ENCODE results near the gene PALD1. TPM values are rescaled to one million over a fixed set of nuclear protein-coding genes. Genes with fewer than 3 reads are reported as not detected.

Gene PALD1
- total and polyA plus RNA-seq, 3 donors from 2014 or later, result 6.3 to 13.3 (median 8.3) TPM

DNA sequence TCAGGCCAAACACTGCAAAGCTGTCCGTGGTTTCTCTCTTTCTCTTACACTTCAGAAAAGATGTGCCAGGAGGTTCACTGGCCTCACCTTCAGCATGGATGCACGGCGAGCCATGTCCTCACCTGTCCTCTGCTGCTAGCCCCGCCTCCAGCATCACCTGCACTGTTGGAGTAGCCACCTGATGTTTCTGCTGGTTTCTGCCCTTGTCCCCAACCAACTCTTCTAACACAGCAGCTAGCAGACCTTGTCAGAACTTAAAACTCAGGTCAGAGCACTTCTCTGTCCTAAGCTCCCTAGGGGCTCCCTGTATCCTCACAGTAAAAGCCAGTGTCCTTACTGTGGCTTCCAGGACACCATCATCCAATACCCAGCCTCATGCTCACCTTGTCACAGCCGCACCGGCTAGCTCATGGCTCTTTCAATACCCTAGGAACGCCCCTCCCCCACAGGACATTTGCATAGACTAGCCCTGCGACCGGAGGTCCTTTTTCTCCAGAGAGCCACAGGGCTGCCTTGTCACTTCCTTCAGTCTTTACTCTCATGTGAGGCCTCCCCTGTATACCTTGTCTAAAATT, 15.2 kb downstream of the PALD1 start:
- no peak for DNase-seq
- Histone ChIP-seq H3K4me1 (peaks cover 21% of the 10 kb centered on the region), H3K9me3 (no peaks in the 10 kb centered on the region), H3K4me3 (no peak overlapping the region), H3K36me3 (ENCODE audit: low read depth, missing control alignments) (no peaks in the 10 kb centered on the region), H3K27ac (no peak overlapping the region), H3K27me3 (no peaks in the 10 kb centered on the region)
- TF ChIP-seq, protein P1, sequence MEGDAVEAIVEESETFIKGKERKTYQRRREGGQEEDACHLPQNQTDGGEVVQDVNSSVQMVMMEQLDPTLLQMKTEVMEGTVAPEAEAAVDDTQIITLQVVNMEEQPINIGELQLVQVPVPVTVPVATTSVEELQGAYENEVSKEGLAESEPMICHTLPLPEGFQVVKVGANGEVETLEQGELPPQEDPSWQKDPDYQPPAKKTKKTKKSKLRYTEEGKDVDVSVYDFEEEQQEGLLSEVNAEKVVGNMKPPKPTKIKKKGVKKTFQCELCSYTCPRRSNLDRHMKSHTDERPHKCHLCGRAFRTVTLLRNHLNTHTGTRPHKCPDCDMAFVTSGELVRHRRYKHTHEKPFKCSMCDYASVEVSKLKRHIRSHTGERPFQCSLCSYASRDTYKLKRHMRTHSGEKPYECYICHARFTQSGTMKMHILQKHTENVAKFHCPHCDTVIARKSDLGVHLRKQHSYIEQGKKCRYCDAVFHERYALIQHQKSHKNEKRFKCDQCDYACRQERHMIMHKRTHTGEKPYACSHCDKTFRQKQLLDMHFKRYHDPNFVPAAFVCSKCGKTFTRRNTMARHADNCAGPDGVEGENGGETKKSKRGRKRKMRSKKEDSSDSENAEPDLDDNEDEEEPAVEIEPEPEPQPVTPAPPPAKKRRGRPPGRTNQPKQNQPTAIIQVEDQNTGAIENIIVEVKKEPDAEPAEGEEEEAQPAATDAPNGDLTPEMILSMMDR (IDR thresholded peaks at IDR 0.05), result no peak
- TF ChIP-seq POLR2A (IDR thresholded peaks at IDR 0.05), result no peak
- 77% methylated on average over 9 of the region's 9 CpGs for WGBS, 2 donors
- intact Hi-C loops (cut with DNase I; ENCODE audit: low total_unique reads), result no loop called here

DNA sequence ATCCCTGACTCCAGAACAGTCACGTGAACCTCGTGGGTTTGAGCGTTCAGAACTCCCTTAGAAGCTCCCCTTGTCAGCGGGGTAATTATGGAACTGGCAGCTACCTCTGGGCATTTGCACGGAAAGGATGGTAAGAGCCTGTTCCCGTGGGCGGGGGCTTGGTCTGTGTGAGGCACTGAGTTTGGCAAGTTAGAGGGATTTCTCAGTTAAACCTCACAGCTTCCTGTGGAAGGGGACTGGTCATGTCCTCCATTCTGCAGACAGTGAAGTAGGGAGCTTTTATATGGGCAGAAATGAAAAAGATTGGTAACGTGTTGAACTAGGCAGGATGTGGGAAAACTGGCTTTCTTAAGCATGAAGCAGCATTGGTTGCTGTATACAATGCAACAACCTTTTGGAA, 16.0 kb downstream of the PALD1 start:
- no peaks in the 10 kb centered on the region for H3K9me3 ChIP-seq
- no peaks in the 10 kb centered on the region for H3K36me3 ChIP-seq (ENCODE audit: low read depth, missing control alignments)
- DNase-seq, result no peak
- H3K4me1 ChIP-seq, result peaks cover 28% of the 10 kb centered on the region
- H3K27me3 ChIP-seq, result no peaks in the 10 kb centered on the region
- 76% methylated on average over 8 of the region's 8 CpGs for WGBS, 2 donors
- TF ChIP-seq, protein P1 (IDR thresholded peaks at IDR 0.05), result no peak
- TF ChIP-seq POLR2A (IDR thresholded peaks at IDR 0.05), result no peak
- no peak overlapping the region for H3K4me3 ChIP-seq
- no peak overlapping the region for H3K27ac ChIP-seq
- intact Hi-C loops (cut with DNase I; ENCODE audit: low total_unique reads), result no loop called here

DNA sequence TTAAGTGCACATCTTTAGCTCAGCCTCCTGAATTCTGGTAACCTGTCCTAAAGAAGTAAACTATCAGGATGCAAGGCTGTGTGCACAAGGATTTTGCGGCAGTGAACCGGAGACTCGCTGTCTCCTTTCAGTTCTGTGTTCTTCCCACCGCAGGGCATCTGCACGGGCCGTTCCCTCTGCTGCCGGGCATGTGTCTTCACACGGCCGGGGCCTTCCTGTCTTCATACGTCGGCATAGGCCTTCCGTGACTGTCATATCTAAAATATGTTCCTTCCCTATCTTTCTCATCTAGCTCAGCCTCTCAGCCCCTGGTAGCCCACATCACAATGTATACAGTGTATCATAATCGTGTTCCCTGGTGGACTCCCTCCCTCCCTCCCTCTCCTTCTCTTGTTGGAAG, 16.4 kb downstream of the PALD1 start:
- no peak overlapping the region for H3K4me3 ChIP-seq
- H3K27me3 ChIP-seq, result no peaks in the 10 kb centered on the region
- no peaks in the 10 kb centered on the region for H3K9me3 ChIP-seq
- intact Hi-C loops (cut with DNase I; ENCODE audit: low total_unique reads), result no loop called here
- H3K4me1 ChIP-seq, result peaks cover 30% of the 10 kb centered on the region
- 58 to 65% methylated on average over 13 of the region's 13 CpGs for WGBS, 2 donors
- H3K27ac ChIP-seq, result no peak overlapping the region
- no peak for TF ChIP-seq POLR2A (IDR thresholded peaks at IDR 0.05)
- TF ChIP-seq, protein P1 (IDR thresholded peaks at IDR 0.05), result no peak
- peak; percentile 63 for DNase-seq
- H3K36me3 ChIP-seq (ENCODE audit: low read depth, missing control alignments), result no peaks in the 10 kb centered on the region

DNA sequence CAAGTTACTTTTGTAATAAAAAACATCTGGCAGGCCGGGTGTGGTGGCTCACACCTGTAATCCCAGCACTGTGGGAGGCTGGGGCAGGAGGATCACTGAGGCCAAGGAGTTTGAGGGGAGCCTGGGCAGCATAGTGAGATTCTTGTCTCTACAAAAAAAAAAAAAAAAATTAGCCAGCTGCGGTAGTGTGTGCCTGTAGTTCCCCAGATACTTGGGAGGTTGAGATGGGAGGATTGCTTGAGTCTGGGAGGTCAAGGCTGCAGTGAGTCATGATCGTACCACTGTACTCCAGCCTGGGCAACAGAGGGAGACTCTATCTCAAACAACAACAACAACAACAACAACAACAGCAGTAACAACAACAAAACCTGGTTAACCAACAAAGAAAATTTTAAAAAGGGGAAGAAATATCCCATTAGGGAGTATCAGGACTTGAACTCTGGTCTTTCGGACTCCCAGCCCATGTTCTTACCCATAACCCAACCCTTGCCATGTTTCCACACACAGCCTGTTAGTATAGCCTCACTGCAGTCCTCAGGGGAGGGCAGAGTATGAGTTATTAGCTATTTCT, 17.2 kb downstream of the PALD1 start:
- Histone ChIP-seq H3K27ac (no peak overlapping the region), H3K4me1 (peaks cover 30% of the 10 kb centered on the region)
- DNase-seq, result no peak

More for the DNA sequence above, 17.2 kb downstream of the PALD1 start:
- H3K27me3 ChIP-seq, result no peaks in the 10 kb centered on the region
- H3K9me3 ChIP-seq, result no peaks in the 10 kb centered on the region
- no peak overlapping the region for H3K4me3 ChIP-seq
- TF ChIP-seq, protein P1 (IDR thresholded peaks at IDR 0.05), result no peak
- intact Hi-C loops (cut with DNase I; ENCODE audit: low total_unique reads), result no loop called here
- H3K36me3 ChIP-seq (ENCODE audit: low read depth, missing control alignments), result no peaks in the 10 kb centered on the region
- WGBS, 2 donors, result 66 to 72% methylated on average over 4 of the region's 4 CpGs

Data from testis (tissue), 3 donors.